Gastrocnemius medialis (tissue), 4 donors: Measurements from ENCODE around the gene MTHFD2. TPM values are rescaled to one million over a fixed set of nuclear protein-coding genes. Genes with fewer than 3 reads are reported as not detected.
"Not testable (repeated sequence)": the region's sequence is repeated elsewhere in the genome, so short reads cannot be mapped to it uniquely, and the experiment has no call there.

Experiments used
- ATAC-seq, 2 donors: fragments of 150-250 bp; one replicate each; pipeline ENCODE4 v1.9.1; 2016
- DNase-seq, 2 donors: peaks; one replicate each; pipeline ENCODE4 v3.0.0-alpha.2; 2019
- H3K27ac ChIP-seq, 4 donors: fragments of 200-600 bp; sonication (generic); 1 replicate in 1 of 4; 2 replicates in 3 of 4; pipeline ENCODE4 v1.5.1; 2016 to 2018; ENCODE audit warnings: mild to moderate bottlenecking in 2 of 4, moderate library complexity in 1 of 4
- H3K27me3 ChIP-seq, 3 donors: fragments of 200-600 bp; sonication (generic) in 2 of 3; 1 replicate in 1 of 3; 2 replicates in 2 of 3; pipeline versions ENCODE4 v1.5.1 to v1.6.0; 2016 to 2019; ENCODE audit warnings: mild to moderate bottlenecking in 1 of 3, moderate library complexity in 1 of 3
- H3K36me3 ChIP-seq, 2 donors: fragments of 200-600 bp; sonication (generic) in 1 of 2; one replicate each; pipeline ENCODE4 v1.5.1; 2017 to 2018
- H3K4me1 ChIP-seq, 2 donors: fragments of 200-600 bp; sonication (generic) in 1 of 2; one replicate each; pipeline ENCODE4 v1.5.1; 2016 to 2017; ENCODE audit warnings: mild to moderate bottlenecking in 2 of 2
- H3K4me3 ChIP-seq, 4 donors: fragments of 200-600 bp; sonication (generic) in 3 of 4; 1 replicate in 1 of 4; 2 replicates in 3 of 4; pipeline ENCODE4 v1.5.1; 2016 to 2019; ENCODE audit warnings: mild to moderate bottlenecking in 2 of 4
- H3K9me3 ChIP-seq, 3 donors: fragments of 200-600 bp; sonication (generic) in 2 of 3; 1 replicate in 1 of 3; 2 replicates in 2 of 3; pipeline ENCODE4 v1.5.1; 2016 to 2019
- CTCF ChIP-seq, 5 experiments: fragments of 450-650 bp in 3 of 5; fragments of 200-600 bp in 2 of 5; sonication (generic) in 2 of 5; IDR thresholded peaks in 4 of 5; conservative IDR thresholded peaks in 1 of 5; 1 replicate in 4 of 5; 2 replicates in 1 of 5; pipeline ENCODE4 v1.5.1; 2016 to 2019; ENCODE audit warnings: antibody characterized with exemption in 5 of 5, mild to moderate bottlenecking in 3 of 5, moderate library complexity in 3 of 5
- POLR2A ChIP-seq, 2 donors: fragments of 450-650 bp; IDR thresholded peaks; one replicate each; pipeline ENCODE4 v1.6.1; 2017; ENCODE audit warnings: antibody characterized with exemption in 2 of 2, mild to moderate bottlenecking in 2 of 2, moderate library complexity in 2 of 2
- in situ Hi-C, 4 donors: fragments of 200-750 bp; cut with MboI; loops; one replicate each; pipeline versions ENCODE4 v1.15.0 to v1.8.0; 2017; ENCODE audit warnings: low sequenced_read_pairs in 4 of 4
- intact Hi-C: fragments of 100-400 bp; cut with DNase I; formaldehyde crosslinking; loops from one replicate; pipeline ENCODE4 v1.15.1; 2023; ENCODE audit warnings: low total_unique reads
- total RNA-seq, 4 donors: library from RNA; depleted of rRNA; stranded (reverse); fragments of >200 nt; gene quantifications; one replicate each; pipeline versions ENCODE4 v1.1.0 to v1.2.3, GENCODE V29; 2016

MTHFD2 gene
- total RNA-seq, 4 donors from 2014 or later = 29.0 to 53.5 (median 32.5) TPM

- intact Hi-C loops (no loop called here), in situ Hi-C loops (no loop called here)
- peak in 1 of 2 donors; percentile 23 for ATAC-seq
- no peak for DNase-seq
- Histone ChIP-seq H3K36me3 (peaks cover 0 to 6% of the 10 kb centered on the region in 2 donors), H3K27me3 (no peaks in the 10 kb centered on the region), H3K27ac (peak overlapping the region; percentile 5 to 63 (median 38)), H3K4me3 (peak overlapping the region in 1 of 4 donors; percentile 17), H3K4me1 (peaks cover 17 to 20% of the 10 kb centered on the region in 2 donors), H3K9me3 (no peaks in the 10 kb centered on the region)
- no peak for TF ChIP-seq POLR2A (IDR thresholded peaks at IDR 0.05)
- no peak for TF ChIP-seq CTCF (IDR thresholded peaks at IDR 0.05 in 4 of 5, conservative IDR thresholded peaks at IDR 0.05 in 1 of 5)
Observed at GRCh38 chr2:74225698-74226459, 27.5 kb downstream of the MTHFD2 start.

- DNase-seq (peak; percentile 52 to 76), ATAC-seq (peak; percentile 86)
- in situ Hi-C loops = no loop called here
- no peak for TF ChIP-seq CTCF (IDR thresholded peaks at IDR 0.05 in 4 of 5, conservative IDR thresholded peaks at IDR 0.05 in 1 of 5)
- no peak for TF ChIP-seq POLR2A (IDR thresholded peaks at IDR 0.05)
- Histone ChIP-seq H3K9me3 (no peaks in the 10 kb centered on the region), H3K4me1 (peaks cover 17 to 20% of the 10 kb centered on the region in 2 donors), H3K27ac (peak overlapping the region; percentile 5 to 63 (median 38)), H3K36me3 (no peaks in the 10 kb centered on the region), H3K4me3 (peak overlapping the region in 3 of 4 donors; percentile 1 to 33 (median 17)), H3K27me3 (no peaks in the 10 kb centered on the region)
- intact Hi-C loops = no loop called here
Observed at GRCh38 chr2:74226648-74227213, 28.3 kb downstream of the MTHFD2 start.

GRCh38 chr2:74227646-74228045, 29.2 kb downstream of the MTHFD2 start:
- Histone ChIP-seq H3K27me3 (no peaks in the 10 kb centered on the region), H3K4me1 (peaks cover 17 to 20% of the 10 kb centered on the region in 2 donors), H3K4me3 (no peak overlapping the region), H3K27ac (no peak overlapping the region), H3K36me3 (no peaks in the 10 kb centered on the region), H3K9me3 (no peaks in the 10 kb centered on the region)
- ATAC-seq = no peak
- in situ Hi-C loops = no loop called here
- TF ChIP-seq CTCF (IDR thresholded peaks at IDR 0.05 in 4 of 5, conservative IDR thresholded peaks at IDR 0.05 in 1 of 5) = no peak
- TF ChIP-seq POLR2A (IDR thresholded peaks at IDR 0.05) = no peak
- no peak for DNase-seq
- intact Hi-C loops = no loop called here

- DNase-seq (no peak), ATAC-seq (no peak)
- in situ Hi-C loops = no loop called here
- Histone ChIP-seq H3K27me3 (no peaks in the 10 kb centered on the region), H3K4me3 (no peak overlapping the region), H3K4me1 (peaks cover 17 to 20% of the 10 kb centered on the region in 2 donors), H3K9me3 (no peaks in the 10 kb centered on the region), H3K27ac (no peak overlapping the region), H3K36me3 (no peaks in the 10 kb centered on the region)
- TF ChIP-seq CTCF (IDR thresholded peaks at IDR 0.05 in 4 of 5, conservative IDR thresholded peaks at IDR 0.05 in 1 of 5) = no peak
- TF ChIP-seq POLR2A (IDR thresholded peaks at IDR 0.05) = no peak
- intact Hi-C loops = no loop called here
Observed at GRCh38 chr2:74228772-74229171, 30.4 kb downstream of the MTHFD2 start.

- intact Hi-C loops, DNase-seq, ATAC-seq, H3K4me3 ChIP-seq, H3K27ac ChIP-seq, H3K36me3 ChIP-seq, H3K9me3 ChIP-seq, H3K27me3 ChIP-seq, in situ Hi-C loops: not testable (repeated sequence)
- H3K4me1 ChIP-seq = peaks cover 17 to 20% of the 10 kb centered on the region in 2 donors
Observed at GRCh38 chr2:74229865-74230264, 31.4 kb downstream of the MTHFD2 start.
